Measurements from ENCODE around the gene NUDT22.

GRCh38 chr11:64275031-64275800 lies 49.1 kb downstream of the NUDT22 start:
- TF ChIP-seq SUZ12 (IDR thresholded peaks at IDR 0.05; ENCODE audit: extremely low read depth, insufficient read depth, insufficient read length) (no peak), YY1 (IDR thresholded peaks at IDR 0.05; ENCODE audit: insufficient read depth, insufficient read length) (no peak), ZNF274 (IDR thresholded peaks at IDR 0.05; ENCODE audit: low read depth, low read length) (no peak)

Data from NT2/D1 (cell line).